Nephron (organoid): ENCODE measurements around the gene HELLS.

Experiments used
- H3K27ac Mint-ChIP-seq, 3 experiments: 2 replicates each; pipeline ENCODE4 v1.8.0; 2020; ENCODE audit warnings: mixed read lengths in 3 of 3, mild to moderate bottlenecking in 2 of 3, moderate library complexity in 1 of 3
- H3K27me3 Mint-ChIP-seq: 2 replicates; pipeline ENCODE4 v1.8.0; 2021; ENCODE audit warnings: low read depth, mild to moderate bottlenecking, moderate library complexity, mixed read lengths
- H3K36me3 Mint-ChIP-seq: 2 replicates; pipeline ENCODE4 v1.8.0; 2020; ENCODE audit warnings: low read depth, mixed read lengths
- H3K4me1 Mint-ChIP-seq: 2 replicates; pipeline ENCODE4 v1.8.0; 2020; ENCODE audit warnings: mixed read lengths
- H3K4me3 Mint-ChIP-seq, 3 experiments: 2 replicates each; pipeline ENCODE4 v1.8.0; 2020; ENCODE audit warnings: mild to moderate bottlenecking in 3 of 3, mixed read lengths in 3 of 3, moderate library complexity in 2 of 3
- H3K9me3 Mint-ChIP-seq: 2 replicates; pipeline ENCODE4 v1.8.0; 2020; ENCODE audit warnings: mixed read lengths
- CTCF ChIP-seq, 3 experiments: fragments of 200-600 bp; sonication (generic); IDR thresholded peaks; one replicate each; pipeline ENCODE4 v1.5.0; 2021; ENCODE audit warnings: antibody characterized with exemption in 3 of 3; ENCODE audit not compliant: unreplicated experiment in 3 of 3

HELLS gene

GRCh38 chr10:94591461-94592205 is 46.0 kb downstream of the HELLS start:
- H3K4me3 Mint-ChIP-seq: no peak overlapping the region
- H3K9me3 Mint-ChIP-seq: no peaks in the 10 kb centered on the region
- no peaks in the 10 kb centered on the region for H3K4me1 Mint-ChIP-seq

GRCh38 chr10:94602729-94603515 is 57.3 kb downstream of the HELLS start:
- Mint-ChIP-seq H3K36me3 (peaks cover 67% of the 10 kb centered on the region), H3K9me3 (no peaks in the 10 kb centered on the region), H3K4me1 (peaks cover 8% of the 10 kb centered on the region), H3K27me3 (no peaks in the 10 kb centered on the region), H3K27ac (peak overlapping the region in 1 of 3 experiments; percentile 9), H3K4me3 (no peak overlapping the region)
- no peak for TF ChIP-seq CTCF (IDR thresholded peaks at IDR 0.05; ENCODE audit: unreplicated experiment in 3 of 3)

More at GRCh38 chr10:94591461-94592205, 46.0 kb downstream of the HELLS start:
- TF ChIP-seq CTCF (IDR thresholded peaks at IDR 0.05; ENCODE audit: unreplicated experiment in 3 of 3): no peak
- Mint-ChIP-seq H3K27me3 (no peaks in the 10 kb centered on the region), H3K36me3 (peaks cover 56% of the 10 kb centered on the region), H3K27ac (no peak overlapping the region)

- H3K27me3 Mint-ChIP-seq: no peaks in the 10 kb centered on the region
- H3K27ac Mint-ChIP-seq: no peak overlapping the region
- peaks cover 50% of the 10 kb centered on the region for H3K36me3 Mint-ChIP-seq
- H3K4me3 Mint-ChIP-seq: no peak overlapping the region
- TF ChIP-seq CTCF (IDR thresholded peaks at IDR 0.05; ENCODE audit: unreplicated experiment in 3 of 3): no peak
- peaks cover 8% of the 10 kb centered on the region for H3K4me1 Mint-ChIP-seq
- H3K9me3 Mint-ChIP-seq: no peaks in the 10 kb centered on the region
Measured at GRCh38 chr10:94607111-94607510, 61.5 kb downstream of the HELLS start.

- H3K9me3 Mint-ChIP-seq: no peaks in the 10 kb centered on the region
- TF ChIP-seq CTCF (IDR thresholded peaks at IDR 0.05; ENCODE audit: unreplicated experiment in 3 of 3): no peak
Measured at GRCh38 chr10:94608559-94608958, 63.0 kb downstream of the HELLS start.

GRCh38 chr10:94614558-94614957 is 69.0 kb downstream of the HELLS start:
- no peak overlapping the region for H3K4me3 Mint-ChIP-seq
- H3K27ac Mint-ChIP-seq: no peak overlapping the region
- no peak for TF ChIP-seq CTCF (IDR thresholded peaks at IDR 0.05; ENCODE audit: unreplicated experiment in 3 of 3)
- H3K4me1 Mint-ChIP-seq: no peaks in the 10 kb centered on the region
- H3K9me3 Mint-ChIP-seq: no peaks in the 10 kb centered on the region
- peaks cover 14% of the 10 kb centered on the region for H3K36me3 Mint-ChIP-seq
- no peaks in the 10 kb centered on the region for H3K27me3 Mint-ChIP-seq

More at GRCh38 chr10:94608559-94608958, 63.0 kb downstream of the HELLS start:
- Mint-ChIP-seq H3K27ac (no peak overlapping the region), H3K4me3 (no peak overlapping the region), H3K36me3 (peaks cover 44% of the 10 kb centered on the region), H3K4me1 (peaks cover 8% of the 10 kb centered on the region), H3K27me3 (no peaks in the 10 kb centered on the region)
